SK-N-DZ (cell line): Measurements from ENCODE around the gene COL23A1.

ENCODE experiments used
- DNase-seq: peaks from one replicate; pipeline ENCODE4 v3.0.0-alpha.2; 2015; ENCODE audit warnings: low spot score

COL23A1 gene

GRCh38 chr5:178437386-178438075, 152.7 kb downstream of the COL23A1 start:
- DNase-seq = no peak

- DNase-seq = no peak
Measured at GRCh38 chr5:178436326-178436940, 153.8 kb downstream of the COL23A1 start.

GRCh38 chr5:178435321-178436238, 154.6 kb downstream of the COL23A1 start:
- DNase-seq = no peak

- no peak for DNase-seq
Measured at GRCh38 chr5:178434851-178435250, 155.3 kb downstream of the COL23A1 start.

- DNase-seq = no peak
Measured at GRCh38 chr5:178434016-178434761, 156.0 kb downstream of the COL23A1 start.

- DNase-seq = no peak
Measured at GRCh38 chr5:178433273-178433775, 156.9 kb downstream of the COL23A1 start.

GRCh38 chr5:178432421-178433272, 157.5 kb downstream of the COL23A1 start:
- no peak for DNase-seq

- no peak for DNase-seq
Measured at GRCh38 chr5:178431782-178432165, 158.4 kb downstream of the COL23A1 start.

- DNase-seq = no peak
Measured at GRCh38 chr5:178431063-178431781, 159.0 kb downstream of the COL23A1 start.

GRCh38 chr5:178430186-178431062, 159.8 kb downstream of the COL23A1 start:
- no peak for DNase-seq

GRCh38 chr5:178429491-178430185, 160.6 kb downstream of the COL23A1 start:
- DNase-seq = no peak

GRCh38 chr5:178429156-178429468, 161.1 kb downstream of the COL23A1 start:
- no peak for DNase-seq

GRCh38 chr5:178428341-178429155, 161.6 kb downstream of the COL23A1 start:
- no peak for DNase-seq

- no peak for DNase-seq
Measured at GRCh38 chr5:178427576-178428197, 162.5 kb downstream of the COL23A1 start.

- no peak for DNase-seq
Measured at GRCh38 chr5:178426326-178427130, 163.7 kb downstream of the COL23A1 start.

GRCh38 chr5:178425621-178426068, 164.5 kb downstream of the COL23A1 start:
- no peak for DNase-seq
